GM21367 (cell line): ENCODE measurements around the gene DVL1.

ENCODE experiments used
- ATAC-seq: cut with Tn5 transposase; IDR thresholded peaks from one replicate; pipeline ENCODE4 v1.9.1; 2021; ENCODE audit not compliant: unreplicated experiment

The DVL1 gene

DNA sequence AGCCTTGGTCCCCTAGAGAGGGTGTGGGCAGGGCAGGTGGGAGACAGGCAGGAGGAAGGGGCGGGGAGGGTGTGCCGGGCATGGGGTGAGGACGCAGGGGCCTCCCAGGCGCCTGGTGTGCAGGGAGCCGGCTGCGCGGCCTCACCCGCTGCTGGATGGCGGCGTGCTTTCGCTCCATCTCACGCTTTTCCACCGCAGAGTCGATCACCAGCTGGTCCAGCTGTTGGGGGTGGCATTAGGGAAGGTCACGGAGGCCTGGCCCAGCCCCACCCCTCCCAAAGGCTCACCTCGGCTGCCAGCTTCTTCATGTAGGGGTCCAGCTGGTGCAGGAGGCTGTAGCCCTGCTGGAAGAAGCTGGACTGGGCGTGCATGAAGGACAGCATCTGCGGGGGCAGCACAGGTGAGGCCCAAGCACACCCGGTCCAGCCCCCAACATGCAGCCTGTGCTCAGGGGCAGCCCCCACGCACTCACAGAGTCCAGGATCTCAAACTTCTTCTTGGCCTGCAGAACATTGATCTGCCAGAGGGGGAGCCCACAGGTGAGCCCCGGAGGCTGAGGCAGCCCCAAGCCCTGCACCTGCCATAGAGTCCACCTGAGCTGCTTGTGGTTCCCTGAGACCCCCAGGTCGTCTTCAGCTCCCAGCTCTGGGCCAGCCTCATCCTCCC is 49.4 kb downstream of the DVL1 start:
- no peak for ATAC-seq

DNA sequence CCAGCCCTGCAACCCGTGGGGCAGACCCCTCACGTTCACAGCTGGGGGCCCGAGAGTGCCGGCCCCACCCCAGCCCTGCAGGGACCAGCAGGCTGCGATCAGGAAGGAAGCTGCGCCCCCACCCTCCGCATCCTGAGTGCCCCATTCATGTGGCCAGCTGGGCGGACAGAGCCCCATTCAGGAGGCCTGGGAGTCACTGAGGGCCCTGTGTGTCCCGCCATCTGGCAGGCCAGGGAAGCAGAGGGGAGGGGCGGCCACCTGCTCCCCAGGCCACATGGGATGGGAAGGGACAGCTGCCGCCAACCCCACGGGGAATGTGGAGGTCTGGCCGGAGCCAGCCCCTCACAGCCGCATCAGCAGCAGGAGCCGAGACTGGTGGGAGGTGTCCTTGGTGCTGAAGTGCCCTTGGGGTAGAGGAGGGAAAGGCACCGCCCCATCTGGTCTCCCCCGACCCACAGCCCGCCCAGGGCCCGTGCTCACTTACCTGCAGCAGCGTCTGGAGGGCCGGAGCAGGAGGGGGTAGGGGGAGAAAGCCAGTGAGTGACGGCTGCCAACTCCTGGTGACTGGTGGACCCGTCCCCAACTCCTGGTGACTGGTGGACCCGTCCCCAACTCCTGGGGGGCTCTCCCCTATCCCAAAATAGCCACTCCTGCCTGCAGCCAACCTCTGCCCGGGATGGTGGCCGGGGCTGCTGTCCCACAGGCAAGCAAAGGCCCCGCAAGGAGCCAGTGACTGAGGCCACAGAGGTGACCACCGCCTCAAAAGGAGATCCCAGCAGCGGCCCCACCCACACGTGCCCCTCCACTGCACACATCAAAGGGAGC is 50.1 kb downstream of the DVL1 start:
- ATAC-seq: no peak

DNA sequence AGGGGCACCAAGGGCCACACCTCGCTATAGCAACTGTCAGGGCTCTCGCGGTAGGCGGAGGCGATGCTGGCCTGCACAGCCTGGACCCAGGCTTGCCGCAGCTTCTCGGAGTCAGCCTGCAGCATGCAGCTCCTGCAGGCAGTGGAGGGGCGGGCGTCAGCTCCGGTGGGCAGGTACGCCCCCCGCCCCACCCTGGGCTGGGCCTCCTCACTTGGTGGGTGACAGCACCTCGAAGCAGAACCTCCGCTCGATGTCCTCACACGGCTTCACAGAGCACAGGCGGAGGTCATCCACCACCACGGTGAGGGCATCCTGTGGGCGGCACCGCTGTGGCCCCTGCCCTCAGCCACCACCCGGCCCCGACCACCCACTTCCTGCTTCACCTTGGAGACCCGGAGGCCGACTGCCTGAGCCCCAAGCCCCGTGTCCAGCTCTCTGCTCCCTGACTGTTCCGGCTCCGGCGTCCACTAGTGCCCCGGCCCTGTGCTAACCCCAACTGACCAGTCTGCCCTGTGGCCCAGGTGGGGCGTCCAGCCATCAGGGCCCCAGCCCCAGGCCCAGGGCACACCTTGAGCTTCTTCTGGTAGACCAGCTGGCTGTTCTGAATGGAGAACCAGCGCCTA is 51.3 kb downstream of the DVL1 start:
- no peak for ATAC-seq

DNA sequence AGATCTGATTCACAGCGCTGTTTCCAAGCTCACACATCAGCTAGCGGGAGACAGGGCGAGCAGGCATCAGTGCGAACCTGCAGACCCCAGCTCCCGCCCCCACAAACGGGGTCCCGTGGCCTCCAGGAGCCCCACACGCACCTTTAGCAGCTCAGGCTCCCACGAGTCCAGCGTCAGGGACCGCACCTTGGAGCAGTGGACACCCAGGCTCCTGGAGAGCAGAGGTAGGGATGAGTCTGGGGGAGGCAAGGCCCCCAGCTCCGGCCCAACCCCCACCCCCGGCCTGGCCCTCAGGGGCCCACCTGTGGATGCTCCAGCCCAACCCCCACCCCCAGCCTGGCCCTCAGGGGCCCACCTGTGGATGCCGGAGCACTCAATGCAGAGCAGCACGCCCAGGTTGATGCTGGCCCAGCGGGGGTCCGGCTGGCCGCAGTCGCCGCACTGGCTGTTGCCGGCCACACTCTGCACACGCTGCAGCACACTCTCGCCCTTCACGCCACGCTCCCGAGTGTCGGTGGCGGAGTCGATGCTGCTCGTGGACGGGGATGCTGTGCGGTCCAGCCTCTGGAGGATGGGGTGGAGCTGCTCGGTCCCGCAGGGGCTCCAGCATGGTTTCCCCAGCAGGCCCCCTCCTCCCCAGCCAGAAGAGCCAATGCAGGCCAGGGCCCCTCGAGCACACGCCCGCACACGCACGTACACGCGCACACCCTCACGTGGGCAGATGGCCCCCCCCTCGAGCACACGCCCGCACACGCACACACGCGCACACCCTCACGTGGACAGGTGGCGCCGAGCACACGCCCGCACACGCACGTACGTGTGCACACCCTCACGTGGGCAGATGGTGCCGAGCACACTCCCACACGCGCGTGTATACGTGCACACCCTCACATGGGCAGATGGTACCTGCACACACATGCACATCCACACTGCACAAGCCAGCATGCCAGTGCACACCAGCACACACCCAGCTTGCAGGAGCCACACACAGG is 52.9 kb downstream of the DVL1 start:
- no peak for ATAC-seq

DNA sequence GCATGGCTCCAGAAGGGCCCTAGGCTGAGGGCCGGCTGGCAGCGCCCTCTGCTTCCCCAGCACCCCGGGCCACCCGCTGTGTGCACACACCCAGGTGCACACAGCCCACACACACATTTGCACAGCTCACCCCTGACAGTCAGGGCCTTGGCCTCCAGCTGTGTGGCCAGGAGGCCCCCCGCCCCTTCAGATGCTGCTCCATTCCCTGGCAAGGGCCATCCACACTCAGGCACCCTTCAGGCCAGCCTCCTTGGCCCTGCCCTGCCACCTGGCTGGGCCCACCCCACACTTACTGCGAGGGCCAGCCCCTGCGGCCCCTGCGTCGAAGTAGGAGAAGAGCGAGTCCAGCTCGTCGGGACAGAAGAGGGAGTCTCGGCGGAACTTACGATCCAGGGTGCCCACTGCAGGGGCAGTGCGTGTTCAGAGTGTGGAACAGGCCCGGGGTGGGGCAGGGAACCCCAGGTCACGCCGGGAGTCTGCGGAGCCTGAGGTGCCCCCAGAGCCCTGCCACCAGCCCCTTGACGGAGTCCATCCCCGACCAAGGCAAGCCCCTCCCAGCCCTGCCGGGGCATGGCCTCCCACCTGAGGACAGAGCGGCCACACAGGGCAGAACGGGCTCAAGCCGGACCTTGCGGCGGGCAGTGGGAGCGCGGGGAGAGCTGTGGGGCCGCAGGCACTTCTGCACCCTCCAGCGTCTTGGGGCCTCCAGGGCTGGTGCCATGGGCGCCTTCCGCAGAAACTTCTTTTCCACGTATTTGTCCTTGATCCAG is 53.9 kb downstream of the DVL1 start:
- no peak for ATAC-seq

DNA sequence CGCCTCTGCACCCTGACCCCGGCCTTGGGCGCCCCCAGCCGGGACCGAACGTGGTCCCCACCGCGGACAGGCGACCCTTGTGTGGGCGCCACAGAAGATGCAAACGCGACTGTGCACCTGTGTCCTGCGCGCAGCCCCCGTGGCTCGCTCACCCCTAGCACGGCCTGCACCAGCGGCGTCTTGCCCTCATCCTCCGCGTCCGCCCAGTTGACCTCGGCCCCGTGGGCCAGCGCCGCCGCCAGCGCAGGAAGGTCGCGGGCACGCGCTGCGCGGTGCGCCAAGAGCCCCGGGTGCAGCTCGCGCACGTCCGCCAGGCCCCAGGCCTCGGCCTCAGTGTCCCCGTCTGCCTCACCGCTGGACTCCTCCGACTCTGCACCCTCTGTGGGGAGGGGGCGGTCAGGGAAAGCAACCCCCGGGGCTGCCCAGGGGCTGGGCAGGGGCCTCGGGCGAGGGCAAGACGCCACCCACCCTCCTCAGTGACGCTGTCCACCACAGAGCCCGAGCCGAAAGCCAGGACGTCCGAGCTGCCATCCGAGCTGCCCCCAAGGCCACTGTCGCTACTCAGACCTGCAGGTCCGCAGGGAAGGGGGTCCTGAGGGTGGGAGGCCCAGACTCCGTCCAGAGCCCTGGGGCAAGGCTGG is 54.8 kb downstream of the DVL1 start:
- no peak for ATAC-seq

DNA sequence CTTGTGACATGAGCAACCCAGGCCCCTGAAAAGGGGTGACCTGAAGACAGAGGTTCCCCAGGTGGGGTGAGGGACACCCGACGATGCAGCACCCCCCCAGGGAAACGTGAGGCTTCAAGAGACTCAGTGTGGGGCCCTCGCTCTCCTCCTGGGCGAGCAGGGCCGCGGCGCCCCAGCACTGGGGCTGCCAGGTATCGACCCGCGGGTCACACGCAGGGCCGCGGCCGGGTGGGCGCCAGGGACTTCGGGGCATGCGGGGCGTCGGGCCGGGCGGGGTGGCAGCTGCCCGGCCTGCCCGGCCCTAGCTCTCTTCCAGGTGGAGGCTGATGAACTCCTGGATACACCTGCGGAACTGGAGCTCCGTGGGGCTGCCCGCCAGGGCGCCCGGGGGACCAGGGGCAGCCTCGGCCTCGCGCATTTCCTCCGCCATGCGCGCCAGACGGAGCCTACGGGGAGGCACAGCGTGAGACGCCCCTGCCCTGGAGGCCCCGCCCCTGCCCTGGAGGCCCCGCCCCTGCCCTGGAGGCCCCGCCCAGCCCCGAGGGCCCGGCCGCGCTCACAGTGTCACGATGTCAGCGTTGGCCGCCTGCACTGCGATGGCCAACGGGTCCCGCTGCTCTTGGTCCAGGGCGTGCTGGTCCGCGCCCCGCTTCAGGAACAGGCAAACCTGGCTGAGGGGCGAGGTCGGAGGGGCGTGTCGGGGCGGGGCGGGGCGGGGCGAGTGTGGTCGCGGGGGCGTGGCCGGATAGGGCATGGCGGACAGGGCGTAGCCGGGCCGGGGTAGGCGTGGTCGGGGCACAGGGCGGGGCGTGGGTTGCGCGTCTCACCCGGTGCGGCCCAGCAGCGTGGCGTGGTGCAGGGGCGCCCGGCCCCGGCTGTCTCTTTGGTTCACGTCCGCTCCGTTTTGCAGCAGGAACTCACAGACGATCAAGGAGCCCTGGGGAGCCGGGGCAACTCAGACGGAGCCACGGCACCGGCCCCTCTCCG is 55.7 kb downstream of the DVL1 start:
- ATAC-seq: no peak

DNA sequence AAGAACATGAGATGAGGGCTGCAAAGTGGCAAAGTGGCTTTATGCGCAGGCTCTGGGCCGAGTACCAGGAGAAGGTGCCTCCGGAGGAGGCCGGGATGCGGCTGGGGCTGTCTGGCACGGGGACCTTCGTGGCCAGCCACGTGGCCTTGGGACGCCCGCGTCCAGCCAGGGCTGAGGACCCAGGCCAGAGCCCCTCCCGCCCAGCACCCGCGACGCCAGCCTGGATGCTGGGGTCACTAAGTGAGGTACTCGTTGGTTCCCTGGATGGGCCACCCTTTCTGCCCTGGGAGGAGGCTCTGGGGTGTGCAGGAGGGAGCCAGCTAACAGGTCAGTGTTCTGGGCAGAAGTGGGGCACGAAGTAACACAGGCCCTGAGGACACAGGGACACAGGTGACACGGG is 56.4 kb downstream of the DVL1 start:
- no peak for ATAC-seq

DNA sequence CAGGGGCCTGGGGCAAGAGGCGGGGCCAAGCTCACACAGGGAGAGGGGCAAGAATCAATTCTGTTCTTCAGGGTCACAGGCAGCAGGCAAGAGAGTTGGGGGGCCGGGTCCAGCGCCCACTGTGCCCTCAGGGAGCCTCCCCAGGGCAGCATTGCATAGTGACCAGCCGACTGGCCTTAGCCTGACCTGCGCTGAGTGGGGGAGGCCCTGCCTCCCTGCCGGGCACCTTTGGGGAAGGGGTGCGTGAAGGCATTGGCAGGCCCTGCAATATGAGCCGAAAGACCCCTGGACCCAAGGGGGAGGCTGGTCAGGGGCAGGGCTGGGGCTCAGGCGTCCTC is 56.8 kb downstream of the DVL1 start:
- no peak for ATAC-seq

DNA sequence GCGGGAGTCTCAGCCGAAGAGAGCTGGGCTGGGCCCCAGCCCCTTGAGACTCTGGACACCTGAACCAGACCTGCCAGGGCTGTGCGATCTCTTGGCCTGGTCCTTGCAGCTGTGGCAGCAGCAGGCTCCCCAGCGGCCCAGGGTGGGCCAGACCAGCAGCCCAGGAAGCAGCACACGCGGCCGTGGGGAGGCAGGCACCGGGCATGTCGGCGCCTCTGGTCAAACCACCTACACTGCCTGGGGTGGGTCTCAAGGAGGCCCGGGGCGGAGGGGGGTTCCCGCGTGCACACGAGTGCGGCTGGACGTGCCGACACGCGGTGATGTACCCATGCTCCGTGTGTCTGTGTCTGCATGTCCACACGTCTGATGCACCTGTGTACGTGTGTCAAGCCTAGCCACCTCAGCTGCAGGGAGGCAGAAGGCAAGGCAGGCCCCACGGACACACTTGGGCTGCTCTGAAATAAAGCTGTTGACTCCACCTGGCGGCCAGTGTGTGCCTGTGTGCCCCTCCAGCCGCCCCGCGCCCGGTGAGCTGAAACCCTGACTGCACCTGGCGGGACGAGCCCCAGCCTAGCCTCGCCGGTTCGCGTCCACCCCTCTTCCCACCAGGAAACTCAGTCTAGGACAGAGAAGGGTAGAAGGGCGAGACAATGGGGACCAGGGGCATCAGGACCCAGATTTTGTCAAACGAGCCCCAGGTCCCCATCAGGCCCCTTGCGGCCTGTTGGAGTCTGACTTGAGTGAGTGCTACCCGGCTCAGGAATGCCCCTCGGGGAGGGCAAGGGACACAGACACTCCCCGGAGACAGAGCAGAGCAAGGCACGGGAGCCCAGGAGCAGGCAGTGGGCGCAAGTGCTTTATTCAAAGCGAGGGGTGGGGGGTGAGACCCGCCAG is 57.4 kb downstream of the DVL1 start:
- no peak for ATAC-seq

DNA sequence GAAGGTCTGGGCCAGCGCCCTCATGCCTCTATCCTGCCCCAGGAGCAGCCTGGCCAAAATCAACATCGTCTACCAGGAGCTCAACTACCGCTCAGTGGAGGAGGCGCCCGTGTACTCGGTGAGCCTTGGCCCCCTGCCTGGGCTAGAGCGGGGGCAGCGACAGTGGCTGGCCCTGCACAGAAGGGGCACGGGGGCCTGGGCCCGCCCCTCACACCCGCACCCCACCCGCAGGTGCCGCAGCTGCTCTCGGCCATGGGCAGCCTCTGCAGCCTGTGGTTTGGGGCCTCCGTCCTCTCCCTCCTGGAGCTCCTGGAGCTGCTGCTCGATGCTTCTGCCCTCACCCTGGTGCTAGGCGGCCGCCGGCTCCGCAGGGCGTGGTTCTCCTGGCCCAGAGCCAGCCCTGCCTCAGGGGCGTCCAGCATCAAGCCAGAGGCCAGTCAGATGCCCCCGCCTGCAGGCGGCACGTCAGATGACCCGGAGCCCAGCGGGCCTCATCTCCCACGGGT is 58.1 kb downstream of the DVL1 start:
- ATAC-seq: no peak

DNA sequence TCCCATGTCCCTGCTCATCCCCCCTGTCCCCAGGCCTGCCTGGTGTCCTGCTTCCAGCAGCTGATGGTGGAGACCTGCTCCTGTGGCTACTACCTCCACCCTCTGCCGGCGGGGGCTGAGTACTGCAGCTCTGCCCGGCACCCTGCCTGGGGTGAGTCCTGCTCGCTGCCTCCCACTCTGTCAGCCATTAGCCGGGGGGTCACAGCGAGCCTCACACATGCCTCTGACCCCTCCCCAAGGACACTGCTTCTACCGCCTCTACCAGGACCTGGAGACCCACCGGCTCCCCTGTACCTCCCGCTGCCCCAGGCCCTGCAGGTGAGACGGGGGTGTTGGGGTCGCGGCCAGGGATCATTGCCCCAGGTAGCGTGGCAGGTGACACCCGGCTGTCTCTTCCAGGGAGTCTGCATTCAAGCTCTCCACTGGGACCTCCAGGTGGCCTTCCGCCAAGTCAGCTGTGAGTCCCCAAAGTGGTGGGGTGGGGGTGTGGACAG is 58.9 kb downstream of the DVL1 start:
- ATAC-seq: no peak

DNA sequence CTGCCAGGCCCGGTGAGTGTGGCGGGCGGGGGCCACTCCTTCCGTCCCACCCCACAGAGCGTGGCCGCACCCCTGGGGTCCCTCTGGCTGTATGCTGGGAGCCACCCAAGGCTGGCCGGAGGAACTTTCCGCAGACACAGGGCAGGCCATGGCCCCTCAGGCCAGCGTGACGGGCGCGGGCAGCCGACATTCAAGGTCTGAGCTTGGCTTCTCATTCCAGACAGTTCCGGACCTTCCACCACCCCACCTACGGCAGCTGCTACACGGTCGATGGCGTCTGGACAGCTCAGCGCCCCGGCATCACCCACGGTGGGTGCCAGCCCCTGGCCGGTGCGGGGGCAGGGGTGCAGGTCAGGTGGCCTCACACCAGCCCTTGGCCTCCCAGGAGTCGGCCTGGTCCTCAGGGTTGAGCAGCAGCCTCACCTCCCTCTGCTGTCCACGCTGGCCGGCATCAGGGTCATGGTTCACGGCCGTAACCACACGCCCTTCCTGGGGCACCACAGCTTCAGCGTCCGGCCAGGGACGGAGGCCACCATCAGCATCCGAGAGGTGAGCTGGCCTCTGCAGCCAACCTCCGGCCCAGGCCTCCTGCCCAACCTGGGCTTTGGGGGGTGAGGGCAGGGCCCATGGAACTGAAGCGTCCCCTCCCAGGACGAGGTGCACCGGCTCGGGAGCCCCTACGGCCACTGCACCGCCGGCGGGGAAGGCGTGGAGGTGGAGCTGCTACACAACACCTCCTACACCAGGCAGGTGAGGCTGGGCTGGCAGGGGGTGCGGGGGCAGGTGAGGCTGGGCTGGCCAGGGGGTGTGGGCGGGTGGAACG is 61.7 kb downstream of the DVL1 start:
- no peak for ATAC-seq

DNA sequence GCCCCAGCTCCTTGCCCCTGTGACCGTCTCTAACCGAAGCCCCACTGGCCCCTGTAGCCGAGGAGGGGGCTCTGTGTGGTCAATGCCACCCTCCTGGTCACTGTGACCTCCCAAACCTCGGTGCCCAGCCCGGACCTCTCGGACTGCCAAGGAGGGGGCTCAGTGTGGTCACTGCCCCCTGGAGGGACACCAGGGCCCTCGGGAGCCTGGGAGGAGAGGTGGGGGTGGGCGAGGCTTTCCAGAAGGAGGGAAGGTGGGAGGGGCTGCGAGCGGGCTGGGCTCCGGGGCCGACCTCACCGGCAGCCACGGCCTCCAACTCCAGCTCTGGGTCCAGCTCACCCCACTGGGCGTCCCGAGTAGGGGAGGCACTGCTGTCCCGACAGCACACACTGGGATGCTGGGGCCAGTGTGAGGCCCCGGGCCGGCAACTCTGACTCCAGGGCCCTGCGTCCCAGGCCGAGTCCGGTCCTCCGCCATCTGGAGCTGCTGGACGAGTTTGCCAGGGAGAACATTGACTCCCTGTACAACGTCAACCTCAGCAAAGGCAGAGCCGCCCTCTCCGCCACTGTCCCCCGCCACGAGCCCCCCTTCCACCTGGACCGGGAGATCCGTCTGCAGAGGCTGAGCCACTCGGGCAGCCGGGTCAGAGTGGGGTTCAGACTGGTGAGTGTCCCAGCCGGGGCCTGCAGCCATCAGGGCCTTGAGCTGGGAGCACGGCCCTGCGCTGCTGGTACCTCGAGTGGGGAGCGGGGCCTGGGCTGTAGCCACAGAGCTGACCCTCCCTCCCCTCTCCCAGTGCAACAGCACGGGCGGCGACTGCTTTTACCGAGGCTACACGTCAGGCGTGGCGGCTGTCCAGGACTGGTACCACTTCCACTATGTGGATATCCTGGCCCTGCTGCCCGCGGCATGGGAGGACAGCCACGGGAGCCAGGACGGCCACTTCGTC is 62.6 kb downstream of the DVL1 start:
- no peak for ATAC-seq

DNA sequence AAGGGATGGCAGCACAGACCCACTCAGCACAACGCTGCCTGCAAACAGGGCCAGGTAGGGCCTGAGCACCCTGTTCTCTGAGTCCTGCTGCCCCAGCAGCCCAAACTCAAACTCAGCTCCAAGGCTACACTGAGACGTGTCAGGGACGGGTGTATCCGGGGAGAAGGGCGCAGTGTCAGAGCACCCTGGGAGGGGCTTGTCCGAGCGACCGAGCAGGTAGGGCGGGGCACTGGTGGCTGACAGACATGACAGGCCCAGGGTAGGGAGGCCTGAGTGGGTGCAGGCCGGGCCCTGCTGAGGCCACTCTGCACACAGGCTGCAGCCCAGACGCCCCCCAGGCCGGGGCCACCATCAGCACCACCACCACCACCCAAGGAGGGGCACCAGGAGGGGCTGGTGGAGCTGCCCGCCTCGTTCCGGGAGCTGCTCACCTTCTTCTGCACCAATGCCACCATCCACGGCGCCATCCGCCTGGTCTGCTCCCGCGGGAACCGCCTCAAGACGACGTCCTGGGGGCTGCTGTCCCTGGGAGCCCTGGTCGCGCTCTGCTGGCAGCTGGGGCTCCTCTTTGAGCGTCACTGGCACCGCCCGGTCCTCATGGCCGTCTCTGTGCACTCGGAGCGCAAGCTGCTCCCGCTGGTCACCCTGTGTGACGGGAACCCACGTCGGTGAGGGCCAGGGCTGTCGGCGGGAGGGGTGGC is 63.5 kb downstream of the DVL1 start:
- no peak for ATAC-seq
